Body of pancreas (tissue), 4 donors: ENCODE measurements around the gene RNU2-63P.

ENCODE experiments used
- CTCF ChIP-seq, 7 experiments: fragments of 450-650 bp in 4 of 7; fragments of 200-600 bp in 3 of 7; sonication (generic) in 3 of 7; IDR thresholded peaks; one replicate each; pipeline ENCODE4 v1.5.1; 2016 to 2019; ENCODE audit warnings: antibody characterized with exemption in 7 of 7
- POLR2A ChIP-seq, 3 donors: fragments of 450-650 bp; IDR thresholded peaks; one replicate each; pipeline ENCODE4 v1.6.1; 2016; ENCODE audit warnings: antibody characterized with exemption in 3 of 3, mild to moderate bottlenecking in 2 of 3

- no peak for TF ChIP-seq CTCF (IDR thresholded peaks at IDR 0.05)
- TF ChIP-seq POLR2A (IDR thresholded peaks at IDR 0.05): no peak
Observed at GRCh38 chr2:88054782-88055370, 38.5 kb upstream of the RNU2-63P start.
